ENCODE measurements around the gene VAX1.

The VAX1 gene

DNA sequence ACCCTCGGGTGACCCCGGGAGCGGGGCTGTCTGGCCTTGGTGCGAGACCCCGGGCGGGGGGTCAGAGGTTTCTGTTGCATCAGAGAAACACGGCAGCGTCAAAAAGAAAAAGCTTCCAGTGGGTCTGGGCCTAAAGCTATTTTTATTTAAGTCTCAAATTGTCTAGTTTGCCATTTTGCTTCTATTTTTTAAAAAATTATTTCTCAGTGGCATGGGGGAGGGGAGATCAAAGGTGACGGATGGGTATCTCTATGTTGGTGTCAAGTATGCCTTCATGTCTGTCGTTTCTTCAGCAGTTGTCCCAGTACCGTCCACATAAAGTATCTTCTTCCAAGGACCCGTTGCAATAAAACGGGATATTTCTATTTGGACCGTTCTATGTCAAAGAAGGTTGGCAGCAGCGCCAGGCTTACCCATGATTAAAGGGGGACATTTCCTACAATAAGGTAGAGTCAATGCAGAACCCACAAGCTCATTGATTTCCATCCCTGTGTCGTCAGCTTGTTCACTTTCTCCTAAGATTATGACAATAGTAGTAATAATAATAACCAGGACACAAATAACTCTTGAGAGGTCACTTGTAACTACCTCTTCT, 26.0 kb upstream of the VAX1 start:
- DNase-seq, result no peak

- DNase-seq, result no peak
Measured at GRCh38 chr10:117163061-117163953, 25.2 kb upstream of the VAX1 start.

DNA sequence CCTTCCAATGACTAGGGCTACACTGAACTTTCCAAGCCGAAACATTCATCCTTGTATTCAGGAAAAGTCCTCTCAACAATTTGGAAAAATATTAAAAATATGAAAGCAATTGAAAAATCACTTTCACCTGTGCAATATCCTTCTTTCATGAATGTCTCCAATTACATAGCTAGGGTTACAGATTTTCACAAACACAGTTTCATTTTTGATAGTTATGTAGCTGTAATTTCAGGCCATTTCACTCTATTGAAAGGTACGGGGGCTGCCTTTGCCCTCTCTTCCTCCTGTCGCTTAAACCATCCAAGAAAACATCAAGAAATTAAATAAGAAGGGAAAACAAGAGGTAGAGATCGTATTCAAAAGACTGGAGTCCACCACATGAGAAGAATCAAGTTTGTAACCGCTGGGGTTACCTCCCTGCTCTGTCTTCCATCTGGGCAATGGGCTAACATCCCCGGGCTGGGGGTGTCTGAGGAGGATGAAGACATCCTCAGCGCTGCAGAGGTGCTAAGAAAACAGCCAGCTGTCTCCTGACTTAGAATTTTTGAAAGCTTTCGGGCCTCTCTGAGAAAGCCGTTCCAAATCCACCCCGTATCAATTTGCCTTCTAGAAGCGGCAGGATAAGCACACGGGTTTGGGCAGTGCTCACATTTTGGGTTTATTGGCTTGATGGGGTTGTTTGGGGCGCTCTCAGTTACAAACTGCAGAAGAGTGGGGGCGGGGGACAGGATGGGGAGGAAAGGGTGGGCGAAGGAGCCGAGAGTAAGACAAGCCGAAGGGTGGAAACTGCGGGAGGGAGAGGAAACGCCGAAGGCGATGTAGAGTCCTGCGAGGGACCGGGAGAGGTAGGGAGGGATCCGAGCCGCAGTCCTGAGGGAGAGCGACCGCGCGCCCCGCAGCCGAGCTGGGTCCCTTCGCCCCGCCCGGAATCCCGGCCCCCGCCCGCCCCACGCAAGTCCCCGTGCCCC, 24.3 kb upstream of the VAX1 start:
- DNase-seq, result no peak

DNA sequence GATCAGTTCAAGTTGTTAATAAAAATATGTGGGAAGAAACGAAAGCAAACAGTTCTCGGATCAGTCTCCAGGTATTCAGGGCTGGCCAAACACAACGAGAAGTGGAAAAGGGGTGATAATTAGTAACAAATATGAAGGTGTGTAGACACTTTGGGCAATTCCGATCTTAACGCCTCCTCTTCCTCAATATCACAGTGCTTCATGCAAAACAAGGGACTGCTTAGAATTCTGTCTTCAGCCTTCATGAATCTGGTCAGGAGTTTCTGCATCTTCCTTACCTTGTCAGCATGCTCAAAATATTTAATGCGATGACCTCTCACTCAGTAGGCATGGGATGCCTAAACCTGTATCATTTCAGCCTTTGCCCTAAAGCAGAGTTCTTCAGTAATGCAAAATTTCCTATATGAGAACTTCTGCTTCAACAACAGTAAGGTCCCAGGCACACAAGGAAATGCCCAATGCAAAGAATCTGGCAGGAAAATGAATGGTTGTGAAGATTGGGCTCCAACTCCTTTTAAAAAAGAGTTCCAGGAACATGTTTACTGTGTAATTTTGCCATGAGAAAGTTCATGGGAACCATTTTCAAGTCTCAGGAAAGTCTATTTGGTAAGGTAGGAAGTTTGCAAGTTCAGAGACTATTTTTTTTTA, 23.4 kb upstream of the VAX1 start:
- no peak for DNase-seq

GRCh38 chr10:117160567-117160966, 22.5 kb upstream of the VAX1 start:
- DNase-seq, result no peak

GRCh38 chr10:117159390-117159789, 21.3 kb upstream of the VAX1 start:
- DNase-seq, result no peak

DNA sequence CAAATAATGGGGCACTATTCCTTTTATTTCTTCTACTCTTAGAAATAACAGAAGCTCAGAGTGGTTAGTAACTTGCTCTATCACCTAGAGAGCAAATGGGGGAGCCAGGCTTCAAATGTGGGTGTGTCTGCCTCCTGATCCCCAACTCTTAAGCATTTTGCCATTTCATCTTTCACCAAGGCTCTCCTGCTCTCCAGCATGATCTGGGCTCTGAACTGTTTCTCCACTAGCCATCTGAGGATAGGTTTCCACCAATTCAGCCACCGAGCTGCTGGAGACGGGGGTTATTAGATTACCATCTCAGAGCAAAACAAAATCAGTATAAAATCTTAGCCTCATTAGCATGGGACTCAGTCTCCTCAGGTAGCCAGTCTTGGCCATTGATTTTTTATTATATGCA, 20.2 kb upstream of the VAX1 start:
- DNase-seq, result no peak

- no peak for DNase-seq
Measured at GRCh38 chr10:117152668-117153067, 14.6 kb upstream of the VAX1 start.

DNA sequence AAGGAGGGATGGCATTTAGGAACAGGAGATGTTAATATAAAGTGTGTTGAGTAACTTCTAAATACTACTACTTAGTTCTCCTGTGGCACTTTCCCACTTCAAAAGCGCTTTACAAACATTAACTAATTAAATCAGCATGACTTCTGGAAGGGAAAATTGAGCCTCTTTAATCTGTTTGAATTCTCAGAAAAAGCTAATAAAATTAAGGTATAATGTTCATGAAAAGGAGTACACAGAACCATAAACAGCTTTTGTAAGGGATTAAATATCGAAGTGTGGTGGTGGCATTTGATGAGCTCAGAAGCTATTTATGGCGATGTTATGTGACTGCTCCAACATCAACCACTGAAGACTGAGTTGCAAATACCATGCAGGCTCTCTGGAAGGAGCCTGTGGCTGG, 10.2 kb upstream of the VAX1 start:
- no peak for DNase-seq

DNA sequence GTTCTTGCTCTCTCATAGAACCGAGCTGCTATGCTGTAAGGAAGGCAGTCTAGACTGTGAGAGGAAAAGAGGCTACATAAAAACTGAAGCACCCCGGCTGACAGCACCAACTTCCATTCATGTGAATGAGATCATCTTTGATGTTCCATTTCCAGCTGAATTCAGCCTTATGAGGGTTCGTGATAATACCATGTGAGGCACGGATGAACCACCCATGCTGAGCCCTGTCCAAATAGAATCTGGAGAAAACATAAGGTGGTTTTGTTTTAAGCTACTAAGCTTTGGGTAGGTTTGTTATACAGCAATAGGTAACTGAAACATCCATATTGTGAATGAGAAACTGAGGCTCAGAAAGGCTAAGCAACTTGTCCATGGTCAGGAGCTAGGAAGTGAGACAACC, 6.9 kb upstream of the VAX1 start:
- no peak for DNase-seq

DNA sequence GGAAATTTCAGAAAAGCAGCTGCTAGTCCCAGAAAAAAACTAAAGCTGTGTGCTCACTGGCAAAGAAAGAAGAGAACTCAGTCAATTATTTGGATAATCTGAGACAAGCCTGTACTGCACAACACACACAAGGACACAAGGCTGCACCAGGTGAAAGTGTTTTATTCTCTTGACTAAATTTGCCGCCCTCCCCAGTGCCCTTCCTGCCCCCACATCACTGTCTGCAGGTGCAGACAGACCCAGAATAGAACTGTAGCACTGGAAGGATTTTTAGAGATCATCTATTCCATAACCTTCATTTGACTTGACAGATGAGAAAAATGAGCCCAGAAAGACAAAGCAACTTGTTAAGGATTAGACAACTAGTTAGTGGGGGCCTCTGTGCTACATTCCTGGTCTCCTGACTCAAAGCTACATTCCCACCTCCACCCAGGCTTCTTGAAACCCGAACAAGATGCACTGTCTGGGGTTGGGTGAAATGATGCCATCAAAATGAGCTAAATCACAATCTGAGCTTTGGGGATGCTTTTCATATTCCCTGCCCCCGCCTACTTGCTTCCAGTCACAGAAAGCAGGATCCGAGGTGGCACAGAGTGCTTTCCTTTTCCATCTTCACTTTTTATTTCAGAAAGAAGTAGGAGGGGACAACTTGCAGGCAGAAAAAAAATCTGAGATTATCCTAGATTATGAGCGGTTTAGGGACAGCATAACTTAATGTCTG, 5.2 kb upstream of the VAX1 start:
- DNase-seq, result no peak

- no peak for DNase-seq
Measured at GRCh38 chr10:117140525-117140902, 2.4 kb upstream of the VAX1 start.

GRCh38 chr10:117139581-117140524, 1.8 kb upstream of the VAX1 start:
- no peak for DNase-seq

- DNase-seq, result no peak
Measured at GRCh38 chr10:117138838-117139580, 939 bp upstream of the VAX1 start.

DNA sequence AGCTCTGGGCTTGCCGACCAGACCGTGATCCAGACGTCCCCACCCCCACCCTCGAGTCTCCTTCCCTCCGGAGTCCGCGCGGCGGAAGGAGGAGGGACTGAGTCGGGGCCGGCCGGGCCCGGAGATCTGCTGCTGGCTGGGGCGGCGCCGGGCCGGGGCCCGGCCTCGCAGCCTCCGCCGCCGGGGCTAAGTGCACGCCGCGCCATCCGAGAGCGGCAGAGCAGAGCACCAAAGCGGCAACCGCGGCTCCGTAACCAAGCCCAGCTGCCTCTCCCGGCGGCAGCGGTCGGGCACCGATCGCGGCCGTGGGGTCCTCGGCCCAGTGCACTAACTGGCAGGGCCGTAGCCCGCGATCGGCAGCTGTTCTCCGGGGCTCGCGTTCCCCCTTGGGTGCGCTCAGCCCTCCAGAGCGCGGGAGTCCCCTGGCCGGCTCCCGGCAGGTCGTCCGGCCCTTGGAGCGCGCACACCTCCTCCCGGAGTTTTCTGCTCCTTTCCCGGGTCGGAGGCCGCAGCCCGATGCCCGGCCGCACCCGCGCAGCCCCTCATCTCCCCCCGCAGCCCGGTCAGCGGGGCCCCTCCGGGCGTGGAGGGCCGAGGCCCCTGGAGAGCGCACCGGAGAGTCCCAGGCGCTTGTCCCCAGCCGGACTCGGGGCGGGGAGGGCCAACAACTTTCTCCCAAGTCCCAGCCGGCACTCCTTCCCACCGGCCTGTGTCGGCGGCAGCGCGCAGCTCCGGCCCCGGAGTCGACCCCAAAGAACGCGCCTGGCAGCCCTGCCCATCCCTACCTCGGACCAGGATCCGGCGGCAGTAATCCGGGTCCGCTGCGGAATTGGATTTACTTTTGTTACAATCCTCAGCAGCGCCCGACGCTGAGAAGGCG, 799 bp downstream of the VAX1 start:
- DNase-seq, result no peak

DNA sequence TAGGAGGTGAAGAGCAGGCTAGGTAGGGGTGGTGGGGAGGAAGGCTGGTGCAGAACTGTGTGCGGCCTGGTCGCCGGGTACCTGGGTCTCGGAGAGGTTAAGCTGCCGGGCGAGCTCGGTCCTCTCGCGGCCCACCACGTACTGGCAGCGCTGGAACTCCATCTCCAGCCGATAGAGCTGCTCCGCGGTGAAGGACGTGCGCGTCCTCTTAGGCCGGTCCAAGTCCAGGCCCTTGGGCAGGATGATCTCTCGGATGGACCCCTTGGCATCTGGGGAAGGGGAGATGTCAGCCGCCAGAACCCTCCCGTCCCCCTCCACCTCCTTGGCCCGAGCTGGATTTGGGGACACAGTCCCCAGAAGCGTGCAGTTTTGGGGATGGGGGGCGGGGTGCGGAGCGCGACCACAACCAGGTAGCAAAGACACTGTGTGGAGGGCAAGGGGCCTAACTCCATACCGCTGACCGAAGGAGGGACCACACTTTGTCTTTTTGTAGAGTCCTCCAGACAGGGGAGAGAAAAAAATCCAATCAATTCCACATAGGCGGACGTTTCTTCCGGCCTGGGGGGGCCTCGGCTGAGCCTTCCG, 1.6 kb downstream of the VAX1 start:
- DNase-seq, result no peak

- DNase-seq, result no peak
Measured at GRCh38 chr10:117135480-117136140, 2.5 kb downstream of the VAX1 start.

DNA sequence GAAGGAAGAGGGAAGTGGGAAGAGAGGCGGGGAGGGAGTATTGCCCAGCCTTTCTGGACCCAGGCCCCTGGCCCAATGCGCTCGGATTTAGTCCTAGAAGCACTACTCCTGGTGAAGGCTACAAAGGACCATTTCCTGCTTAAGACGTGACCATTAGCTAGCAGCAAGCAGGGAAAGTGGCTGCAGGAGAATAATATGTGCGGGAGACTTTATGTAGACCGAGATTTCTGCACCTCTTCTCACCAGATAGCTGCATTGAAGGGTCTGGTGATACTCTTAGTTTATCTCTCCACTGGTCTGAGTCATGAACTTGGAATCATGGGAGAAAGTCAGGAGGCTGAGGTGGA, 3.1 kb downstream of the VAX1 start:
- no peak for DNase-seq
